ENCODE data around the gene NFKB1.
"Not testable (repeated sequence)": the region's sequence is repeated elsewhere in the genome, so short reads cannot be mapped to it uniquely, and the experiment has no call there.

NFKB1 gene, protein sequence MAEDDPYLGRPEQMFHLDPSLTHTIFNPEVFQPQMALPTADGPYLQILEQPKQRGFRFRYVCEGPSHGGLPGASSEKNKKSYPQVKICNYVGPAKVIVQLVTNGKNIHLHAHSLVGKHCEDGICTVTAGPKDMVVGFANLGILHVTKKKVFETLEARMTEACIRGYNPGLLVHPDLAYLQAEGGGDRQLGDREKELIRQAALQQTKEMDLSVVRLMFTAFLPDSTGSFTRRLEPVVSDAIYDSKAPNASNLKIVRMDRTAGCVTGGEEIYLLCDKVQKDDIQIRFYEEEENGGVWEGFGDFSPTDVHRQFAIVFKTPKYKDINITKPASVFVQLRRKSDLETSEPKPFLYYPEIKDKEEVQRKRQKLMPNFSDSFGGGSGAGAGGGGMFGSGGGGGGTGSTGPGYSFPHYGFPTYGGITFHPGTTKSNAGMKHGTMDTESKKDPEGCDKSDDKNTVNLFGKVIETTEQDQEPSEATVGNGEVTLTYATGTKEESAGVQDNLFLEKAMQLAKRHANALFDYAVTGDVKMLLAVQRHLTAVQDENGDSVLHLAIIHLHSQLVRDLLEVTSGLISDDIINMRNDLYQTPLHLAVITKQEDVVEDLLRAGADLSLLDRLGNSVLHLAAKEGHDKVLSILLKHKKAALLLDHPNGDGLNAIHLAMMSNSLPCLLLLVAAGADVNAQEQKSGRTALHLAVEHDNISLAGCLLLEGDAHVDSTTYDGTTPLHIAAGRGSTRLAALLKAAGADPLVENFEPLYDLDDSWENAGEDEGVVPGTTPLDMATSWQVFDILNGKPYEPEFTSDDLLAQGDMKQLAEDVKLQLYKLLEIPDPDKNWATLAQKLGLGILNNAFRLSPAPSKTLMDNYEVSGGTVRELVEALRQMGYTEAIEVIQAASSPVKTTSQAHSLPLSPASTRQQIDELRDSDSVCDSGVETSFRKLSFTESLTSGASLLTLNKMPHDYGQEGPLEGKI

DNA sequence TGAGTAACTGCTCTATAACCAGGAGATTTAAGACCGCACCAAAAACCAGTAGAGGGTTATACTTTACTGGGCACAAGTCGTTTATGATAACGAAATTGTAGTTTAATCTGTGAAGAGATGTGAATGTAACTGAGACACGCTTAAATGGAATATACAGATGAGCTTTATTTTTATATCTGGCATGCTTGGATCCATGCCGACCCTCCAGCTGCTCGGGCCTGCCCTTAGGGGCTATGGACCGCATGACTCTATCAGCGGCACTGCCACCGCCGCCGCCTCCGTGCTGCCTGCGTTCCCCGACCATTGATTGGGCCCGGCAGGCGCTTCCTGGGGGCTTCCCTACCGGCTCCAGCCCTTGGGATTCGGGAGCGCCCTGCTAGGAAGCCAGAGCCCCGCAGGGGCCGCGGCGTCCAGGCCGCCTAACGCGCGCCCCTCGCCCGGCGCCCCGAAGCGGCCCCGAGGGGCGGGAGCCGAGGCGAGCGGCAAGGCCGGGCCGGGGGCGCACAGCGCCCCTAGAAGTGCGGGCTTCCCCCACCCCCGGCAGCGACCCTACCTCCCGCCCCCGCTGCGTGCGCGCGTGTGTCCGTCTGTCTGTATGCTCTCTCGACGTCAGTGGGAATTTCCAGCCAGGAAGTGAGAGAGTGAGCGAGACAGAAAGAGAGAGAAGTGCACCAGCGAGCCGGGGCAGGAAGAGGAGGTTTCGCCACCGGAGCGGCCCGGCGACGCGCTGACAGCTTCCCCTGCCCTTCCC is at the start of gene NFKB1:
NFKB1 (plus strand) TSS at position 664 of the 751 bp plus-strand sequence. CDS start 24,160 bp downstream, outside the sequence.
- peak; percentile 69 for DNase-seq (ENCODE audit: low spot score)

- DNase-seq (ENCODE audit: low spot score), result no peak
These were observed 48.3 kb upstream of the NFKB1 start for GRCh38 chr4:102452854-102453253.

GRCh38 chr4:102453827-102454226 is 47.3 kb upstream of the NFKB1 start:
- DNase-seq (ENCODE audit: low spot score), result no peak

DNA sequence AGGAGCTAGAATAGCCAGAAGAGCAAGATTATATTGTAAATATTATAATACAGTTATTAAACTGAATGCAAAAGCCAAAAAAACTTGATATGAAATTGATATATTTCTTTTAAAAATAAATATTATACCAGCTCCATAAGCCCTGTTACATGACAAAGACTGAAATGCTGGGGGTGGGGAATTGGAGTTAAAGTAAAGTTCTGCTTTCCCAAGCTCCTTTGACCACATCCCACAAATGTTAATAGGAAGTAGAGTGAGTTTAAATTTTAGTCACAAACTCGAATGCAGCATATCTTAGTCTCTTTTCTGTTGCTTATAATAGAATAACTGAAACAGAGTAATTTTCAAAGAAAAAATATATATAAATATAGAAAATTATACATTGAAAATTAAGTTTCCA is 46.9 kb upstream of the NFKB1 start:
- no peak for DNase-seq (ENCODE audit: low spot score)

- DNase-seq (ENCODE audit: low spot score), result no peak
These were observed 46.0 kb upstream of the NFKB1 start for GRCh38 chr4:102454981-102455685.

GRCh38 chr4:102455750-102456149 is 45.4 kb upstream of the NFKB1 start:
- no peak for DNase-seq (ENCODE audit: low spot score)

- DNase-seq (ENCODE audit: low spot score), result no peak
These were observed 34.9 kb upstream of the NFKB1 start for GRCh38 chr4:102466298-102466697.

- no peak for DNase-seq (ENCODE audit: low spot score)
These were observed 31.4 kb upstream of the NFKB1 start for GRCh38 chr4:102469806-102470205.

- no peak for DNase-seq (ENCODE audit: low spot score)
These were observed 28.6 kb upstream of the NFKB1 start for GRCh38 chr4:102472441-102473013.

DNA sequence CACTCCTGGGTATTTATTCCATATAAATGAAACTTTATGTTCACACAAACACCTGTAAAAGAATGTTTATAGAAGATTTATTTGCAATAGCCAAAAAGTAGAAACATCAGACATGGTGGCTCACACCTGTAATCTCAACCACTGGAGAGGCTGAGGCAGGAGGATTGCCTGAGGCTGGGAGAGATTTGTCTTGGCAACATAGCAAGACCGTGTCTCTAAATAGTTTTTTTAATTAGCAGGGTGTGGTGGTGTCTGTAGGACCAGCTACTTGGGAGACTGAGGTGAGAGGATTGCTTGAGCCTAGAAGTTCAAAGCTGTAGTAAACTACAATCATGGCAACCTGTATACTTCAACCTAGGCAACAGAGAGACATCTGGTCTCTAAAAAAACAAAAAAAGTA is 27.7 kb upstream of the NFKB1 start:
- DNase-seq (ENCODE audit: low spot score), result no peak

- DNase-seq (ENCODE audit: low spot score), result no peak
These were observed 26.2 kb upstream of the NFKB1 start for GRCh38 chr4:102474736-102475504.

DNA sequence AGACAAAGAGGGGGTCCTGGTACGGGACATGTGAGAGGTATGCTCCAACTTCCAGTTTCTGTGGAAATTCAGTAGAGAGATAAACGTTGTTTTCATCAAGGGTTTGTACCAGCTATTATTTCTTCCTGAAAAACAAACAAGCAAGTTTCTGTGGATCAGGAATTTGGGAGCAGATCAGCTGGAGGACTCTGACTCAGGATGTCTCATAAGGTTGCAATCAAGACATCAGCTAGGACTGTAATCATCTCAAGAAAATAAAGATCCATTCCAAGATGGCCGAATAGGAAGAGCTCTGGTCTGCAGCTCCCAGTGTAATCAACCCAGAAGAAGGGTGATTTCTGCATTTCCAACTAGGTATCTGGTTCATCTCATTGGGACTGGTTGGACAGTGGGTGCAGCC is 23.5 kb upstream of the NFKB1 start:
- no peak for DNase-seq (ENCODE audit: low spot score)

GRCh38 chr4:102478186-102478585 is 23.0 kb upstream of the NFKB1 start:
- DNase-seq (ENCODE audit: low spot score), result no peak

DNA sequence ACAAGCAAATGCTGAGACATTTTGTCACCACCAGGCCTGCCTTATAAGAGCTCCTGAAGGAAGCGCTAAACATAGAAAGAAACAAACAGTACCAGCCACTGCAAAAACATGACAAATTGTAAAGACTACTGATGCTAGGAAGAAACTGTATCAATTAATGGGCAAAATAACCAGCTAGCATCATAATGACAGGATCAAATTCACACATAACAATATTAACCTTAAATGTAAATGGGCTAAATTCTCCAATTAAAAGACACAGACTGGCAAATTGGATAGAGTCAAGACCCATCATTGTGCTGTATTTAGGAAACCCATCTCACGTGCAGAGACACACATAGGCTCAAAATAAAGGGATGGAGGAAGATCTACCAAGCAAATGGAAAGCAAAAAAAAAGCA is 21.3 kb upstream of the NFKB1 start:
- not testable (repeated sequence) for DNase-seq (ENCODE audit: low spot score)

DNA sequence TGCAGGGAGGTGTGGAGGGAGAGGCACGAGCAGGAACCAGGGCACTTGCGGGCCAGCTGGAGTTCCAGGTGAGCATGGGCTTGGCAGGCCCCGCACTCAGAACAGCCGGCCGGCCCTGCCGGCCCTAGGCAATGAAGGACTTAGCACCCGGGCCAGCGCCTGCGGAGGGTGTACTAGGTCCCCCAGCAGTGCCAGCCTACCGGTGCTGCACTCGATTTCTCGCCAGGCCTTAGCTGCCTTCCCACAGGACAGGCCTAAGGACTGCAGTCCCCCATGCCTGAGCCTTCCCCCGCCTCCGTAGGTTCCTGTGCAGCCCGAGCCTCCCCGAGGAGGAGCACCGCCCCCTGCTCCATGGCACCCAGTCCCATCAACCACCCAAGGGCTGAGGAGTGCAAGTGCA is 18.0 kb upstream of the NFKB1 start:
- DNase-seq (ENCODE audit: low spot score), result no peak

DNA sequence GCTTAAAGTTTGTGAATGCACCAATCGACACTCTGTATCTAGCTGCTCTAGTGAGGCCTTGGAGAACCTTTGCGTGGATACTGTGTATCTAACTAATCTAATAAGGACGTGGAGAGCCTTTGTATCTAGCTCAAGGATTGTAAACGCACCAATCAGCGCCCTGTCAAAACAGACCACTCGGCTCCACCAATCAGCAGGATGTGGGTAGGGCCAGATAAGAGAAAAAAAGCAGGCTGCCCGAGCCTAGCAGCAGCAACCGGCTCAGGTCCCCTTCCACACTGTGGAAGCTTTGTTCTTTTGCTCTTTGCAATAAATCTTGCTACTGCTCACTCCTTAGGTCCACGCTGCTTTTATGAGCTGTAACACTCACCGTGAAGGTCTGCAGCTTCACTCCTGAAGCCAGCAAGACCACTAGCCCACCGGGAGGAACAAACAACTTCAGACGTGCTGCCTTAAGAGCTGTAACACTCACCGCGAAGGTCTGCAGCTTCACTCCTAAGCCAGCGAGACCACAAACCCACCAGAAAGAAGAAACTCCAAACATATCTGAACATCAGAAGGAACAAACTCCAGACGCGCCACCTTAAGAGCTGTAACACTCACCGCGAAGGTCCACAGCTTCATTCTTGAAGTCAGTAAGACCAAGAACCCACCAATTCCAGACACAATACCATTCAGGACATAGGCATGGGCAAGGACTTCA is 17.0 kb upstream of the NFKB1 start:
- DNase-seq (ENCODE audit: low spot score), result not testable (repeated sequence)

DNA sequence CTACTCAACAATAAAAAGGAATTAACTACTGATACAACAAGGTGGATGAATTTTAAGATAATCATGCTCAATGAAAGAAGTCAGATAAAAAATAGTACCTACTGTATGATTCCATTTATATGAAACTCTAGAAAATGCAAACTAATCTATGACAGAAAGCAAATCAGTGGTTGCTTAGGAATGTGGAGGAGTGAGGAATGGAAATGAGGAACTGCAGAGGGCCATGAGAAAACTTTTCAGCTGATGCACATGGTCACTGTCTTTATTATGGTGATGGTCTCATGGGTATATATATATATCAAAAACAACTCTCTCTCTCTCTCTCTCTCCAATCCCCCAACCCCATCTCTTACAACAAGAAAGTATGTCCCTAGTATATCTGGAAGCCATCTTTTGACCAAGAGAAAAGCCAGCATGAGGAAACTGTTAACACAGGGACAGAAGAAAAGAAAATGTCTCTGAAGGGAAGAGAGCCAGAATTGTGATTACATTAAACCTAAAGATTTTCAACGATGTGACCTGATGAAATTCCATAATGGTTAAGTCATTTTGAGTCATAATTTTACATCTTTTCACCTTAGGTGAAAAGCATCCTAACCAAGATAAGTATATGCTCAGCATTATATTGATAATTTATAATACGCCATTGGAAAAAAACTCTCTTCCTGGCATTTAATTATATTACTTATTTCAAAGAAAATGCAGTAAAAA is 8.5 kb upstream of the NFKB1 start:
- DNase-seq (ENCODE audit: low spot score), result no peak

DNA sequence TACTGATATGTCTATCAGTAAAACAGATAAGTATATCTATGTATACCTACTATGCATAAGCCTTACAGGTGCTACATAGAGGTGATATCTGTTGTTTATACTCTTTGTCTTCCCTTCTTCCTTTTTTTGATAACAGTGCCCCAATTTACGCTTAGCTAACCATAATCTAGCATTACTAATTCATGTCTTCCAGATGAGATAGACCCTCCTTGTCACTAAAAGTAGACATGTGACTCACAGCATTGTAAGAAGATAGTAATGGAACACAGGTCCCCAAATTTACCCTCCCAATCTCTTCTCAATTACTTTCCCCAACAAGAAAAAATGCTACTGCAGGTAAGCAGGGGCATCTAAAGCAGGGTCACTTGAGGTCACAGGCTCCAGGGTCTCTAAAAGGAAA is 7.9 kb upstream of the NFKB1 start:
- DNase-seq (ENCODE audit: low spot score), result no peak

DNA sequence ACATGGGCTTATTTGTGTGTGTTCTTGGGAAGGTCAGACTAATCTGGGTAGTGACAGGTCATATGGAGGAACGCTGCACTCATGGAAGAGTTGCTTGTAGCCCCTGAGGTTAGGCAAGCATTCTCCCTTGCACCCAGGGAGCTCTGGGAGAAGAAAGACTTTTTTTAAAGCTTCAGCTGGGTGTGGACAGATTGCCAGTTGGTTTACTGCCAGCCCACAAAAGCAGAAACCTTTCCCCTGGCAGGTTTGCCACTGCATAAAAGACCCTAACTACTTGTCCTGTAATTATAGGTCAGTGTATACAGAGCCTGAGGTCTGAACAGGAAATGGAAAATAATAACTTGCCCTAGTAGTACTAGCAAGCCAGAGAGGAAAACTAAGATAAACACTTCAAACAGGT is 7.4 kb upstream of the NFKB1 start:
- DNase-seq (ENCODE audit: low spot score), result no peak
